ENCODE results near the gene WDR74. TPM values are rescaled to one million over a fixed set of nuclear protein-coding genes. Genes with fewer than 3 reads are reported as not detected.

The WDR74 gene
- total and polyA plus RNA-seq, 9 of the 15 experiments (the other 6 are each of a cell fraction or from before 2014, with no cell fraction given): 32.7 to 210 (median 114) TPM

GRCh38 chr11:62880231-62880802 is 40.9 kb upstream of the WDR74 start:
- ATAC-seq: peak; percentile 21
- H3K27ac ChIP-seq (ENCODE audit: extremely low read depth, low read depth, low read length): peak overlapping the region; percentile 95
- no peaks in the 10 kb centered on the region for H3K9me3 ChIP-seq (replicated peaks; ENCODE audit: control insufficient read depth, insufficient read depth, low read depth, low read length)
- FAIRE-seq: peak; percentile 73
- POLR2A ChIA-PET: interaction anchor here (0.9 to 13.1 kb wide), 16 partner anchors 9 to 215 kb away, joined by 3 to 180 read pairs (median 10); partner anchors contain the start of genes C11orf98, CSKMT, STX5 and TEX54
- DNase-seq (ENCODE audit: extremely low read depth in 1 of 4, low spot score in 3 of 4): peak in 2 of 4 experiments; percentile 60 to 72
- intact Hi-C loops (cut with micrococcal nuclease) (loop anchor here (2.0 to 10.0 kb wide), 4 partner anchors 18 to 286 kb away; partner anchors contain the start of genes TMEM179B and TUT1), in situ Hi-C loops (cut with MboI) (no loop called here)
- CTCF ChIA-PET (ENCODE audit: low intra/inter-chr PET ratio): interaction anchor here (1.0 to 1.8 kb wide), 2 partner anchors 93 to 485 kb away, joined by 4 to 6 read pairs; partner anchors contain the start of gene TMEM179B
- H3K4me3 ChIP-seq: peak overlapping the region; percentile 56
- 1% methylated on average over 16 of the region's 16 CpGs for WGBS (ENCODE audit: insufficient coverage, low coverage, missing lambda C conversion rate)
- H2AFZ ChIP-seq (ENCODE audit: low read depth, low read length): no peak overlapping the region
- peaks cover 92% of the 10 kb centered on the region for H3K79me2 ChIP-seq (ENCODE audit: control insufficient read depth, insufficient read depth, low read length)
- peaks cover 36% of the 10 kb centered on the region for H4K20me1 ChIP-seq (replicated peaks; ENCODE audit: control insufficient read depth, insufficient read depth, low read length)
- peaks cover 2% of the 10 kb centered on the region for H3K9me1 ChIP-seq (ENCODE audit: control insufficient read depth, insufficient read depth, low read length)
- peak overlapping the region; percentile 100 for H3K4me2 ChIP-seq (ENCODE audit: insufficient read depth, low read length)
- H3K36me3 ChIP-seq (ENCODE audit: control insufficient read depth, insufficient read depth, low read length): peaks cover 83% of the 10 kb centered on the region
- no peaks in the 10 kb centered on the region for H3K27me3 ChIP-seq (ENCODE audit: control insufficient read depth in 2 of 2, insufficient read depth in 2 of 2, low read length in 2 of 2)
- peaks cover 54 to 56% of the 10 kb centered on the region in 2 experiments for H3K4me1 ChIP-seq (replicated peaks in 1 of 2; ENCODE audit: control insufficient read depth in 2 of 2, insufficient read depth in 2 of 2, low read length in 2 of 2)
- BruUV-seq (replicated peaks): no TSS peak
- peak overlapping the region; percentile 100 for H3K9ac ChIP-seq (ENCODE audit: insufficient read depth in 1 of 2, low read depth in 2 of 2, low read length in 2 of 2)
- peak; percentile 21; the same call in 1 of the 2 replicates for TF ChIP-seq BHLHE40 (IDR thresholded peaks at IDR 0.05; ENCODE audit: low read length)
- no peak for TF ChIP-seq IRF1 (CRISPR knock-in tag; IDR thresholded peaks at IDR 0.05; ENCODE audit: borderline replicate concordance)
- TF ChIP-seq ZNF146 (CRISPR knock-in tag; IDR thresholded peaks at IDR 0.05; ENCODE audit: unreplicated experiment): no peak
- no peak for TF ChIP-seq WHSC1 (IDR thresholded peaks at IDR 0.05; ENCODE audit: low read length)
- TF ChIP-seq ATF7 (IDR thresholded peaks at IDR 0.05): no peak
- TF ChIP-seq ZFPM2 (CRISPR knock-in tag; IDR thresholded peaks at IDR 0.05): no peak
- no peak for TF ChIP-seq PBX2 (CRISPR knock-in tag; IDR thresholded peaks at IDR 0.05; ENCODE audit: low read depth)
- no peak for TF ChIP-seq PBX2 (tag; conservative IDR thresholded peaks at IDR 0.05; ENCODE audit: low read depth)
- no peak for TF ChIP-seq SRSF1 (IDR thresholded peaks at IDR 0.05; ENCODE audit: low read depth, low read length)
- no peak for TF ChIP-seq ZNF507 (tag; conservative IDR thresholded peaks at IDR 0.05)
- no peak for TF ChIP-seq RFX7 (CRISPR knock-in tag; IDR thresholded peaks at IDR 0.05)
- TF ChIP-seq RAD51 (IDR thresholded peaks at IDR 0.05; ENCODE audit: borderline replicate concordance, low read depth): no peak
- no peak for TF ChIP-seq BRF1 (IDR thresholded peaks at IDR 0.05; ENCODE audit: borderline replicate concordance, extremely low read depth, insufficient read length)
- TF ChIP-seq FOXA3 (CRISPR knock-in tag; conservative IDR thresholded peaks at IDR 0.05 in 1 of 2, IDR thresholded peaks at IDR 0.05 in 1 of 2): no peak
- TF ChIP-seq EP300 (IDR thresholded peaks at IDR 0.05; ENCODE audit: low read length): no peak
- no peak for TF ChIP-seq ATF4 (CRISPR knock-in tag; IDR thresholded peaks at IDR 0.05)
- peak; percentile 60; the same call in 1 of the 2 replicates for TF ChIP-seq FOXM1 (IDR thresholded peaks at IDR 0.05; ENCODE audit: low read depth)
- no peak for TF ChIP-seq FOXM1 (CRISPR knock-in tag; IDR thresholded peaks at IDR 0.05; ENCODE audit: low read depth)
- TF ChIP-seq PTBP1 (IDR thresholded peaks at IDR 0.05; ENCODE audit: low read depth, low read length): no peak
- TF ChIP-seq HEY1 (CRISPR knock-in tag; IDR thresholded peaks at IDR 0.05; ENCODE audit: borderline replicate concordance): no peak

All from K562 (cell line).